ENCODE measurements around the gene LDHAL6A.
"Not testable (repeated sequence)": the region's sequence is repeated elsewhere in the genome, so short reads cannot be mapped to it uniquely, and the experiment has no call there.

The LDHAL6A gene

DNA sequence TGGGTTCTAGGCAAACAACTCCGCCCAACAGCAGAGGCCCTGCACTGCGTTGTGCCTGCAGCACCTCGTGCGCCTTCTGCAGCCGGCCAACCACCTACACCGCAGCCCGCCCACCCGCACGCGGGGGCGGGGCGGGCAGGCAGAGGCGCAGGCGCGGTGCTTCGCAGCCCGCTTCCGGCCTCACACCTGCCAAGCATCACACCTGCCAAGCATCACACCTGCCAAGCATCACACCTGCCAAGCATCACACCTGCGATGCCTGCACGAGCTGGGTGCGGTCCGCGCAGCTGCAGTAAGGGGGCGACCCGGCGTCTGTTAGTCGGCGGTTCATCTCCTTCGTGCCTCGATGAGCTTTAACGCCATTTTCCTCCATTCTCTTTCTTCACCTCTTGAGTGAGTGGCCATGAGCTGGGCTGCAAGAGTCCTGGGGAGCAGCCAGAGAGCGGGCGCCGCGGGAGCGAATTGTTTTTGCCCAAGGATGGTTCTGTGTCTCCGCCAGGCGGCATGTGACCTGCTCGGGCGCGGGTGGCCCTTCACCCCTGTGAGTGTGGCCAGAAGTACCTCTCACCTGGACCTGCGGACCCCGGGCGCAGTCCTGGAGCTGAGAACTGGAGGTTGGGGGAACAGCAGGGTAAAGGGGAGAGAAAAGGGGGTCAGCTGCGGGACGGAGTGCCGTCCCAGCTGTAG, at the start of gene LDHAL6A:
TSS of gene LDHAL6A (plus strand) at position 171 of the 687 bp plus-strand sequence. CDS start 825 bp downstream, outside the sequence.
- no peak for DNase-seq (ENCODE audit: low spot score)

DNA sequence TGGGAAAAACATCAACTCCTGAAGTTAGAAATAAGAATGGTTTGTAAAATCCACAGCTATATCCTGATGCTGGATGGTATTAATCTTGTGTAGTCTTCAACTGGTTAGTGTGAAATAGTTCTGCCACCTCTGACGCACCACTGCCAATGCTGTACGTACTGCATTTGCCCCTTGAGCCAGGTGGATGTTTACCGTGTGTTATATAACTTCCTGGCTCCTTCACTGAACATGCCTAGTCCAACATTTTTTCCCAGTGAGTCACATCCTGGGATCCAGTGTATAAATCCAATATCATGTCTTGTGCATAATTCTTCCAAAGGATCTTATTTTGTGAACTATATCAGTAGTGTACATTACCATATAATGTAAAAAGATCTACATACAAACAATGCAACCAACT, 48.3 kb upstream of the LDHAL6A start:
- DNase-seq (ENCODE audit: low spot score): not testable (repeated sequence)

DNA sequence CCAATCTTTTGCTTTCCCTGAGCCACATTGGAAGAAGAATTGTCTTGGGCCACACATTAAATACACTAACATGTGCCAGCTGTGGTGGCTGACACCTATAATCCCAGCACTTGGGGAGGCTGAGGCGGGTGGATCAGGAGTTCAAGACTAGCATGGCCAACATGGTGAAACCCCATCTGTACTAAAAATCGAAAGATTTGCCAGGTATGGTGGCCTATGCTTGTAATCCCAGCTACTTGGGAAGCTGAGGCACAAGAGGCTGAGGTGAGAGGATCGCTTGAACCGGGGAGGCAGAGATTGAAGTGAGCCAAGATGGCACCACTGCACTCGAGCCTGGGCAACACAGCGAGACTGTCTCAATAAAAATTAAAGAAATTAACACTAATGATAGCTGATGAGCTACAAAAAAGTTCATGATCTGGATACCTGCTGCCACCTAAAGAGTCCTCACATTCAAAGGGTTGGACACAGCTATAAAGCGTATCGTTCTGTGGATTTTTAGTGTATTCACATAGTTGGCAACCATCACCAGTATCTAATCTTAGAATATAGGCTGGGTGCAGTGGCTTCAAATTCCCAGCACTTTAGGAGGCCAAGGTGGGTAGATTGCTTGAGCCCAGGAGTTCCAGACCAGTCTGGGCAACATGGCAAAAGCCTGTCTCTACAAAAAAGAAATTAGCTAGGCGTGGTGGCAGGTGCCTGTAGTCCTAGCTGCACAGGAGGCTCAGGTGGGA, 46.9 kb upstream of the LDHAL6A start:
- peak; percentile 11 for DNase-seq (ENCODE audit: low spot score)

DNA sequence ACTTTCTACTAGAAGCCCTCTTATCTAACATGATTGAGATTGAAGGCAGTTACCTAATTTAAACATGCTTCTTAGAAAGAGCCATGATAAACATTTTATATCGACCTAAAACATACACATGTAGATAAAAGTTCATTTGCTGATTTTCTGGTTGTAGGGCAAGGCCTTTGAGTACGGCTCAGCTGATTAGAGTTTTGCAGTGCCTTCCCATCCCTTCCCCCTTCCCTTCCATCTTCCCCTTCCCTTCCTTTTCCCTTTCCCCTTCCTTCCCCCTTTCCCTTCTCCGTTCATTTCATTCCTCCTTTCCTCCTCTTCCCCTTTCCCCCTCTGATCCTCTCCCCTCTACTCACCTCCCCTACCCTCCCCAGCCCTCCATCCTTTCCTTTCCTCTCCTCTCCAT, 39.2 kb upstream of the LDHAL6A start:
- DNase-seq (ENCODE audit: low spot score): no peak

DNA sequence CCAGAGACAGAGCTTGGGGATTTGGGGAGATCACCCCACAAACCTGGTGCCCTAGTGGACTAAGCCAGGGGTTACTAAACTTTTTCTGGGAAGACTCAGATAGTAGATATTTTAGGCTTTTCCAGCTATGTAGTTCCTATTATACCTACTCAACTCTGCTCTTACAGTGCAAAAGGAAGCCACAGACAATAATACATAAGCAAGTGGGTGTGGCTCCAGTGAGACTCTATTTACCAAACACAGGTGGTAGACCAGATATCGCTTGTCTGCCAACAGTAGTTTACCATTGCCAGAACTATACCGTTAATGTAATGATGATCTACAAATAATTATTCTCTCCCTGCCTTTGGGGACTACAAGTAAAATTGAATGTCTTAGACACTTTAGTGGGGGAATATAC, 36.6 kb upstream of the LDHAL6A start:
- DNase-seq (ENCODE audit: low spot score): no peak

DNA sequence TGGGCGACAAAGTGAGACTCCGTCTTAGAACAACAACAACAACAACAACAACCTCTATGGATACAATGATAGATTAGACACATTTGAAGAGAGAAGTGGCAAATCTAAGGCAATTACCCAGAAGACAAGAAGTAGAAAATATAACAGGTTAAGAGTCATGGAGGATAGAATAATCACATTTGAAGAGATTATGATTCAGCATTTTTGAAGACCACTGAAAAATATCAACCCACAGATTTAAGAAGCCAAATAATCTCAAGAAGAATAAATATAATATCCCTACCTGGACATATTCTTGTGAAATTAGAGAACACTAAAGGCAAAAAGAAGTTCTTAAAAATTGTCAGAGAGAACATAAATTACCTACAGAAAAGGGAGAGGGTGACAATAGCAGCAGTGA, 35.6 kb upstream of the LDHAL6A start:
- DNase-seq (ENCODE audit: low spot score): no peak

DNA sequence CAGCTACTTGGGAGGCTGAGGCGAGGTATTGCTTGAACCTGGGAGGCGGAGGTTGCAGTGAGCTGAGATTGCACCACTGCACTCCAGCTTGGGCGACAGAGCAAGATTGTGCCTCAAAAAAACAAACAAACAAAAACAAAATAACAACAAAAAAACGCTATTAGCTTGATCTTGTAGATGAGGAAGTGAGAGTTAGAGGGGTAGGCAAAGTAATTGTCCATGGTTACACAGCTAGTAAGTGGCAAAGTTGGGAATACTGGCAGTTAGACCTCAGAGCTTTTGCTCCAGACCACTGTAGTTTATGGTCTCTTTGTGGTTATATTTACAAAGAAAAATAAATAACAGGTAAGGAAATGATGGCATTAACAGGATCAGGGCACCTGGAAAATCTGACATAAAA, 28.4 kb upstream of the LDHAL6A start:
- no peak for DNase-seq (ENCODE audit: low spot score)

DNA sequence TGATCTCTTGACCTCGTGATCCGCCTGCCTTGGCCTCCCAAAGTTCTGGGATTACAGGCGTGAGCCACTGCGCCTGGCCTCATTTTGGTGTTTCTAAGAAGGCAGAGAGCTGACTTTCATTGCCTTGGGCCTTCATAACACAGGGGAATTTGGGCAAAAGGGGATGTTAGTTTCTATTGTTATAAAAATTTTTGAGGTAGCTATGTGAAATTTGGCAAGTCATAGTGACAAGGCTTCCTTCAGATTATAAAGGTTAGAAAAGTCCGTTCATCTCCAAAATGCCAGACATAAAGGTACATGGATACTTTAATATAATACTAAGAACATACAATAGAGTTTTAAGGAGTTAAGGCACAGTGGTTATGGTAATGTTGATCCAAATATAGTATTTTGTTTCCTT, 26.3 kb upstream of the LDHAL6A start:
- no peak for DNase-seq (ENCODE audit: low spot score)

DNA sequence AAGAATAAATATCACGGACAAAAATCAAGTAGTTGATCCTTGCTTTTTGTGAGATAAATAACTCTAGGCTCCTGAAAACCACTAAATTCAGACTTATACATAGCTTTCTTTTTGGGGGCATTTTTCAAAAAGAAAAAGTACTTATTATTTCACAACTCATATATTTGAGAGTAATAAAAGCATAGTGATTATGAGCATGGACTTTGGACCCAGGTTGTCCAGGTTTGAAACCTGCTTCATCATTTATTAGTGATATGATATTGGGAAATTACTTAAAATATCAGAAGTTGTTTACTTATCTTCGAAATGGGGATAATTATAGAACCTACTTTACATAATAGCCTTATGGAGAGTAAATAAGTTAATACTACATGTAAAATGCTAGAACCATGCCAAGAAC, 17.0 kb upstream of the LDHAL6A start:
- DNase-seq (ENCODE audit: low spot score): no peak

DNA sequence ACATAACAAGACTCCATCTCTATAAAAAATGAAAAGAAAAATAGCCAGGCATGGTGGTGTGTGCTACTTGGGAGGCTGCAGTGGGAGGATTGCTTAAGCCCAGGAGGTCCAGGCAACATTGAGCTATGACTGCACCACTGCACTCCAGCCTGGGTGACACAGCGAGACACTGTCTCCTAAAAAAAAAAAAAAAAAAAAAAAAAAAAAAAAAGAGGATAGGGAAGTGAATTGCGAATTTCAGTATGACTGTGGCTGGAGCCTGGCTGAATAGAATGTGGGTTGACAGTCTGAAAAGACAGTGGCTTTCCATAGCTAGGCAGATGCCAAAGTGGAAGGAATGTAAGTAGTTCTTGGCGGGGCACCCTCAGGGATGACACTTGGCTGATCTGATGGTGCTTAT, 6.4 kb upstream of the LDHAL6A start:
- DNase-seq (ENCODE audit: low spot score): no peak

DNA sequence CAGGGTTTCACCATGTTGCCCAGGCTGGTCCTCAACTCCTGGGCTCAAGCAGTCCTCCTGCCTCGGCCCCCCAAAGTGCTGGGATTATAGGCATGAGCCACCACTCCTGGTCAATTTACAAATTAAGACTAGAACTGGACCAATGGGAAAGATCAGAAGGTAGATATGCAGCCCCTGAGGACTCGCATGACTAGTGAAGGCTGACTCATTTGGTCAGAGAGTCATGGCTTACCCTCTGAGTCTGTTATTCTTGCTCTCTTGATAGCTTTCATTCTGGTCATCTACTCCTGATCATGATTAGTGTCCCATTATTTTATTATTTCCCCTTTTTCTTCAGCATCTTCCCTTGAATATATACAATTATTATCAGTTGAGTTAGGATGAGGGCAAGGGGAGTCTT, 2.7 kb upstream of the LDHAL6A start:
- DNase-seq (ENCODE audit: low spot score): no peak

DNA sequence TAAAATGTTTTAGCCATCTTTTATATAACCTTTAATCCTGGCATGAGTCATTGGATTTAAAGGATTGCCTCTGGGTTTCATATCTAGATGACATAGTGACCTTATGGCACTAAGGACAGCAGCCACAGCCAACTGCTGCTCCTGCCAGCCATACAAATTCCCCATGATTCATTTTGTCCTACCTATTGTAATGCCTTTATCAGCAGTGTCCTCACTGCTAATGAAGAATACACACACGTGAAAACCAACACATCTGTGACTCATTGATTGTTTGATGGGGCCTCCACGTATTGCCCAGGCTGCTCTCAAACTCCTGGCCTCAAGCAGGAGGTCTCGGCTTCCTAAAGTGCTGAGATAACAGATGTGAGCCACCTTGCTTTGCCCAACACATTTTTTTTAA, 1.8 kb downstream of the LDHAL6A start:
- DNase-seq (ENCODE audit: low spot score): no peak

DNA sequence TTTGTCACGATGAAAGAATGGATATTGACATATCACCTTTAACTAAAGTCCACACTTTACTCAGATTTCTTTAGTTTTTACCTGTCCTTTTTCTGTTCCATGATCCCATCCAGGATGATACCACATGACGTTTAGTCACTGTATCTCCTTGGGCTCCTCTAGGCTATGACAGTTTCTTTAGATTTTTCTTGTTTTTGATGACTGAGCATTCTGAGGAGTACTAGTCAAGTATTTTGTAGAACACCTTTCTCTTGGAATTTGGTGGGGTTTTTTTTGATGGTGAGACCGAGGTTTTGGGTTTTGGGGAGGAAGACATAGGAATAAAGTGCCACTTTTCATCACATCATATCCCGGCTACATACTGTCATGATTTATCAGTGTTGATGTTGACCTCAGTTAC, 4.0 kb downstream of the LDHAL6A start:
- DNase-seq (ENCODE audit: low spot score): no peak

DNA sequence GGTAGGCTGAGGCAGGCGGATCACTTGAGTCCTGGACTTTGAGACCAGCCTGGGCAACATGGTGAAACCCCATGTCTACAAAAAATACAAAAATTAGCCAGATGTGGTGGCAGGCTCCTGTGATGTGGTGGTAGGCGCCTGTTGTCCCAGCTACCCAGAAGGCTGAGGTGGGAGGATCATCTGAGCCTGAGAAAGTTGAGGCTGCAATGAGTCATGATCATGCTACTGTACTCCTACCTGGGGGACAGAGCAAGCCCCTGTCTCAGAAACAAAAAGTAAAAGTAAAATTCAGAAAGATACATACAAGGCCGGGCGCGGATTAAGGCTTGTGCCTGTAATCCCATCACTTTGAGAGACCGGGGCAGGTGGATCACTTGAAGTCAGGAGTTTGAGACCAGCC, 6.3 kb downstream of the LDHAL6A start:
- DNase-seq (ENCODE audit: low spot score): no peak

DNA sequence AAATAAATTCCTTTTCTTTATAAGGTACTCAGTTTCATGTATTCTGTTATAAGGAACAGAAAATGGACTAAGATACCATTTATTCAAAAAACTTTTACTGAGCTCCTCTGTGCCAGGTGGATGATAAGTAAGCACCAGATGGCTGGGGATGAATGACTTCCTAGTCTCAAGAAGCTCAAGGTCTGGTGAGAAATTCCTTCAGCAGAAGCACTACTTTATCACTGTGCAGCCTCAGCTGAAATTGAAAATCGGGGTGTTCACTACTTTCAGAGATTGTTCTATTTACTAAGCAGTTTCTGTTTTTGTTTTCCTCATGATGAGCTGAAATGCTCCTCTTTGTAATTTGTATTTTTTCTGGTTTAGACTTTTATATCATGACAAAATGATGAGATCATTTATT, 7.8 kb downstream of the LDHAL6A start:
- DNase-seq (ENCODE audit: low spot score): peak; percentile 4

DNA sequence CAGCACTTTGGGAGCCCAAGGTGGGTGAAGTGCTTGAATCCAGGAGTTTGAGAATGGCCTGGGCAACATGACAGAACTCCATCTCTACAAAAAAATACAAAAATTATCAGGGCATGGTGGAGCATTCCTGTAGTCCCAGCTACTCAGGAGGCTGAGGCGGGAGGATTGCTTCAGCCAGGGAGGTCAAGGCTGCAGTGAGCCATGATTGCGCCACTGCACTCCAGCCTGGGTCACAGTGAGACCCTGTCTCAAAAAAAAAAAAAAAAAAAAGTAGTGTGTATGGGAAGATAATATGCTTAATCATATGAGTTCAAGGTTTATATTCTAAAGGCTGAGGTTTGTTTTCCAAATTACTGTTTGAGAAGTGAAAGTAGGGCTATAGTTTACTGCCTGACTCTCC, 10.7 kb downstream of the LDHAL6A start:
- no peak for DNase-seq (ENCODE audit: low spot score)

DNA sequence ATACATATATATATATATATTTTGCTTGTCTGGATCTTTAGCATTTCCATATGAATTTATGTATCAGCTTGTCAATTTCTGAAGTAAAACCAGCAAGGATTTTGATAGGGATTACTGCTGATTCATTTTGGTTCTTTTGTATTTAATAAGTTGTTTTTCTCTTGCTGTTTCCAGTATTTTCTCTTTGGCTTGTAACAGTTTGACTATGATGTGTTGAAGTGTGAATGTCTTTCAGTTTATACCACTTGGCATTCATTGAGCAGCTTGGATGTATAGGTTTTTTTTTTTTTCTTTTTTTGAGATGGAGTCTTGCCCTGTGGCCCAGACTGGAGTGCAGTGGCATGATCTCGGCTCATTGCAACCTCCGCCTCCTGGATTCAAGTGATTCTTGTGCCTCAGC, 12.4 kb downstream of the LDHAL6A start:
- no peak for DNase-seq (ENCODE audit: low spot score)

DNA sequence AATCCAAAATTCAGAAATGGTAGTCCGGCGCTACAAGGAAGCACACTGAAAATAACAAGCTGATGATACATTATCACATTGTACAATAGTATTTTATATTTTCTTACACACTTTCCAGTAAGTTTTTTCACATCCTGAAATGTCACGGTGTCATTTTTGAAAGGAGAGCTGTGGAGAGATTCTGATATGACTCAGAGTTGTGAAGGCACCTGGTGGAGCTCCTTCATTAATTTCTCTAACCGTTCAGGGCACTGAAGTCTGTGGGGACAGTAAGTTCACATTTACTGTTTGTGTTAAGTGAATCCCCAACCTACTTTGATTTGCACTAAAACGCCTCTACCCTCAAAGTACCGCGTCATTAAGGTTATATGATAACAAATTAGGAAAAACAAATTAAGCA, 13.3 kb downstream of the LDHAL6A start:
- no peak for DNase-seq (ENCODE audit: low spot score)

DNA sequence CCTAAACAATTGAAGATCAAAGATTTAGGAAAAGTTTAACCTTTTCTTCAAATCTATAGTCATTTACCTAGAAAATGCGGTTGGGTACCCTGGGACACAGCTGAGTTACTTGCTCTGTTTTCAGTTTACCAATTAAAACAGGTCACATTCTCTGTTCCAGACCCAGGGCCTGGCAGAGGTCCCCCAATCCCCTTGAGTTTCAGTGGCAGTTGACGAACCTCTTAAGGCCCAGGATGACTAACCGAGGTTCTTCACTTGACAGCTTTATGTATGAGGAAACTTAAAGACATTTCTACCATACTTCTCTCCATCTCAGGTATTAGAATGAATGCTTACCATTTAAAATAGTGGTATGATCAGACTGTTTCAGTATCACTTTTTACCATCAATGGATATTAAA, 16.3 kb downstream of the LDHAL6A start:
- no peak for DNase-seq (ENCODE audit: low spot score)

DNA sequence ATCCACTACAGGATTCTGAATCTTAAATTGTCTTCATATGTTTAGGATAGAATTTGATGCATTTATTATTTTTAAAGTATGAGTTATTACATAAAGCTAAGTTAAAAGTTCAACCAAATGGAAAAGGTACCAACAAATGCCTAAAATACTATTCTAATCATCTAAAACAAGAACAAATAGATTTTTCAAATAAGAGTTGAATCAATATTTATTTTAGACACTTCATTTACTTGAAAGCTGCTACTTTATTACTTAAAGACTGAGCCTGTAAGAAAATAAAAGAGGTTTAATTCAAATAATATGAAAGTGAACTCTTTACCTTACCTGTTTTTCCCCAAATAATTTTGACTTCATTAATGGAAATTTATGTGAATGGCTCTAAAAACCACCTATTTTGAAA, 16.9 kb downstream of the LDHAL6A start:
- DNase-seq (ENCODE audit: low spot score): no peak

DNA sequence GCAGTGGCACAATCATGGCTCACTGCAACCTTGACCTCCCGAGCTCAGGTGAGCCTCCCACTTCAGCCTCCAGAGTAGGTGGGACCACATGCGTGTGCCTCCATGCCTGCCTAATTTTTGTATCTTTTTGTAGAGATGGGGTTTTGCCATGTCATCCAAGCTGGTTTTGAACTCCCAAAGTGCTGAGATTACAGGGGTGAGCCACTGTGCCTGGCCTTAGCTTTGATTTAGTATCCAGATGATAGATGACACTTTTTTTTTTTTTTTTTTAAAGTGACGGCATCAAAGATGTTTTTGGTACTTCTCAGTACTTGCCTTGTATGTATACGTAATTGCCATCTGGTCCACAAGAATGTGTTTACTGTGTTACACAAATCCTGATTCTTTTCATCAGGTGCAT, 23.4 kb downstream of the LDHAL6A start:
- DNase-seq (ENCODE audit: low spot score): no peak

DNA sequence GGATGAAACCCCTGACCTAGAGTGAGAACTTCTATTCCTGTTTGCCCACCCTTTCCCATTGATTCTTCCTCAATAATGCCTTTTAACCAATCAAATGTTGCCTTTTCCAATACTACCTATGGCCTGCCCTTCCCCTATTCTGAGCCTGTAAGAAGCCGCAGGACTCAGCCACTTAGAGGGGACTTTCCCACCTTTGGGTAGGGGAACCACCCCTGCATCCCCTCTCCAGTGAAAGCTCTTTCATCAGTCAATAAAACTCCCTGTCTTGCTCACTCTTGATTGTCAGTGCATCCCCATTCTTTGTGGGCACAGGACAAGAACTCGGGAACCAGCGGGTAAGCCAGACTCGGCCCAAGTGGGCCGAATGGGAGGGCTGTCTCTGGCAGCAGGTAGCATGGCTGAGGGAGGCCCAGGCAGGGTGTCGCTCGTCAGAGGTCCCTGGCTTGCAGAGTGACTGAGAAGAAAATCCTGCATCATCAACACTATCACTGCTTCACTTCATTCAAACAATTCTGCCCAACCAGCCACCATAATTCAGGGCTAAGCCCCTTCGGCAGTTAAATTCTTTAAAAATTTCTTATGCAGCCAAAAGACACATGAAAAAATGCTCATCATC, 30.4 kb downstream of the LDHAL6A start:
- no peak for DNase-seq (ENCODE audit: low spot score)

DNA sequence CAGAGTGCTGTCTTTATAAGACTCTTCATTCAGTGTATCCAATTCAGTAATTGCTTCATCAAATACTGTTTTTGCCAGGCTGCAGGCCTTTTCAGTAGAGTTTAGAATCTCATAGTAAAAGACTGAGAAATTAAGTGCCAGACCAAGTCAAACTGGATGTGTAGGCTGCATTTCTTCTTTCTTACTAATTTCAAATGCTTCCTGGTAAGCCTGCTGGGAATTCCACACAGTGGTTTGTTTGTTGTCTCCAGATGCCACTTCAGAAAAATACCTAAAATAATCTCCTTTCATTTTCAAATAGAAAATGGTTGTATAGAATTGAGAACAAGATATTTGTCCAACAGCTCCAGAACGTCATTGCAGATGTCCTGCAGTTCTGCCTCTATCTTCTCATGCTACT, 34.7 kb downstream of the LDHAL6A start:
- no peak for DNase-seq (ENCODE audit: low spot score)
